ENCODE data around the gene TULP1. TPM values are rescaled to one million over a fixed set of nuclear protein-coding genes. Genes with fewer than 3 reads are reported as not detected.
A peak's percentile ranks its signal among the peaks of the same experiment; 100 is the strongest.

TULP1 gene
- total RNA-seq, 2 donors from 2014 or later = 0.27 TPM; not detected in 1

DNA sequence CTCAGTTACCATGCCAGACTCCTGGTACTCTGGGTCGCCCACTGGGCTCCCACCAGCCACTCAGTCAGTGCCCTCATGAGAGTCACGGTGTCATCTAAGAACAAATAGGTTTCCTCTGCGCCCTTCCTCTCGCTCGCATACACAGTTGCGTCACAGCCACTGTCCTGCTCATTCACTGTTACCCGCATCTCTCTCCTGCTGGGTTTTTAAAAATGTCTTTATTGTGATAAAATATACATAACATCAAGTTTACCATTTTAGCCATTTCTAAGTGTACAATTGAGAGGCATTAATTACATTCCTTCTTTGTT lies 19.8 kb downstream of the TULP1 start:
- H3K4me3 ChIP-seq = no peak overlapping the region
- H3K27ac ChIP-seq = peak overlapping the region; percentile 95 to 98
- peaks cover 46% of the 10 kb centered on the region for H3K4me1 ChIP-seq (replicated peaks)
- intact Hi-C loops (cut with DNase I) = no loop called here
- no peaks in the 10 kb centered on the region for H3K36me3 ChIP-seq
- WGBS = 58% methylated on average over 7 of the region's 7 CpGs
- H3K27me3 ChIP-seq (replicated peaks; ENCODE audit: insufficient read depth) = no peaks in the 10 kb centered on the region
- no peak for DNase-seq (ENCODE audit: low spot score)
- TF ChIP-seq POLR2AphosphoS5 (IDR thresholded peaks at IDR 0.05) (no peak), POLR2A (IDR thresholded peaks at IDR 0.05) (no peak)
- TF ChIP-seq, protein P1, sequence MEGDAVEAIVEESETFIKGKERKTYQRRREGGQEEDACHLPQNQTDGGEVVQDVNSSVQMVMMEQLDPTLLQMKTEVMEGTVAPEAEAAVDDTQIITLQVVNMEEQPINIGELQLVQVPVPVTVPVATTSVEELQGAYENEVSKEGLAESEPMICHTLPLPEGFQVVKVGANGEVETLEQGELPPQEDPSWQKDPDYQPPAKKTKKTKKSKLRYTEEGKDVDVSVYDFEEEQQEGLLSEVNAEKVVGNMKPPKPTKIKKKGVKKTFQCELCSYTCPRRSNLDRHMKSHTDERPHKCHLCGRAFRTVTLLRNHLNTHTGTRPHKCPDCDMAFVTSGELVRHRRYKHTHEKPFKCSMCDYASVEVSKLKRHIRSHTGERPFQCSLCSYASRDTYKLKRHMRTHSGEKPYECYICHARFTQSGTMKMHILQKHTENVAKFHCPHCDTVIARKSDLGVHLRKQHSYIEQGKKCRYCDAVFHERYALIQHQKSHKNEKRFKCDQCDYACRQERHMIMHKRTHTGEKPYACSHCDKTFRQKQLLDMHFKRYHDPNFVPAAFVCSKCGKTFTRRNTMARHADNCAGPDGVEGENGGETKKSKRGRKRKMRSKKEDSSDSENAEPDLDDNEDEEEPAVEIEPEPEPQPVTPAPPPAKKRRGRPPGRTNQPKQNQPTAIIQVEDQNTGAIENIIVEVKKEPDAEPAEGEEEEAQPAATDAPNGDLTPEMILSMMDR (IDR thresholded peaks at IDR 0.05) = no peak
- H3K9me3 ChIP-seq = no peaks in the 10 kb centered on the region

DNA sequence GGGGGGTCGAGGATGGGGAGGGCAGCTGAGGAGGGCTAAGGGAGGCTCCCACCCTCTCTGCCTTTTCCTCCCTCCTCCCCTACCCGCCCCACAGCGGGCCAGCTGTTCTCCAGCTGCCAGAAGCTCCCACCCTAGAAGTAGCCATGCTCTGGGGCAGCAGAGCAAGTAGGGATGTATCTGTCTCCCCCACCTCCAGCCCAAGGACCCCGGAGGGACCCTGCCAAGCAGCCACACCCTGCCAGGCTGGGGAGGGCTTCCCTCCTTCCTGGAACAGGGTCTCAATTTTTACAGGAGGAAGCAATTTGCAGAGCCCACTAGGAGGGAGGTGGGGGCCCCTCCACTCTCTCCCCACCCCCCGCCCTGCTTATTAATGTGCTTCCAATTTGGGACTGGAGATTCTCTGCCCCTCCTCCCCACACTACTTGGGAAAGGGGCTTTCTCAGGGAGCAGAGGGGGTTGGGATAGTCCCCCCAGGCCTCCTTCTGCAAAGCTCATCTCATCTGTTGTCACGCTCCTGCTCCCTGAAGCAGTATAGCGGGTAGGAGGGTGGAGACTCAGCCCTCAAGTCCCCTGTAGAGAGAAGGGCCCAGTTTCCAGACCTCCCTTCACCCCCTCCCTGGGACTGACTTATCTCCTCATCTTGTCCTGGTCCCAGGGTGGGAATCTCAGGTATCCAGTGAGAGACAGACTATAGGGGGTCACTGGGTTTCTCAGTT lies 20.3 kb downstream of the TULP1 start:
- TF ChIP-seq POLR2A (IDR thresholded peaks at IDR 0.05) = no peak
- no peak for TF ChIP-seq POLR2AphosphoS5 (IDR thresholded peaks at IDR 0.05)
- TF ChIP-seq, protein P1 (IDR thresholded peaks at IDR 0.05) = no peak
- H3K4me1 ChIP-seq (replicated peaks) = peaks cover 51% of the 10 kb centered on the region
- H3K9me3 ChIP-seq = no peaks in the 10 kb centered on the region
- H3K36me3 ChIP-seq = no peaks in the 10 kb centered on the region
- H3K27ac ChIP-seq = peak overlapping the region; percentile 95 to 98
- H3K27me3 ChIP-seq (replicated peaks; ENCODE audit: insufficient read depth) = no peaks in the 10 kb centered on the region
- 25% methylated on average over 7 of the region's 7 CpGs for WGBS
- DNase-seq (ENCODE audit: low spot score) = no peak
- intact Hi-C loops (cut with DNase I) = no loop called here
- H3K4me3 ChIP-seq = no peak overlapping the region

DNA sequence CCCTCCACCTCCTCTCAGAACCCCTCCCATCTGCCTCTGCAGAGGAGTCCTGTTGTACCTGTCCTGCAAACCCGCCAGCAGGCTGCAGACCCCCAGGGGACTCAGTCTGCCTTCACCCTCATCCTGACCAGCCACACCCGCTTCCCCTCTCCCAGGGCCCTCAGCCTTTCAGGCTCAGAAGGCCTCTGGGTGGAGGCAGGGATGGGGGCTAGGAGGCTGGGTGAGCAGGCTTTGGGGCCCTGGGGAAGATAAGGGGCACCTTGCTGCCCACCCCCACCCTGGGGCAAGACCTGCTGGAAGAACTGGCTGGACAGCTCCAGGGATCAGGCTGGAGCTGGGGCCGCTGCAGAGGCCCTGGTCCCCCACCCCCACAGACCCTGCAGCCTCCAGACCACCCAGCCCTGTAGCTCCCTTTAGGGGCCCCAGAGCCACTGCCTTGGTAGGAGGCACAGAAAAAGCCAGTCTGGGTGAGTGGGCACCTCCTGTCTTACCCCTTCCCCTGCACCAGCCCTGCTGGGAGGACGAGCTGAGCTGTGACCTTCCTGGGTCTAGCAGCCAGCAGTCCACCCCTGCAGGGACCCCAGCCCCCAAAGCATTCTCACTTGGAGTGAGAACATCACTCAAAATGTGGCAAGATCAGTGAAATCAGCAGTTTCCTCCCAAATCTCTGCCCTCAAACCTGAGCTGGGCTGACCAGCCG lies 21.0 kb downstream of the TULP1 start:
- 26% methylated on average over 5 of the region's 5 CpGs for WGBS
- Histone ChIP-seq H3K9me3 (no peaks in the 10 kb centered on the region), H3K36me3 (no peaks in the 10 kb centered on the region), H3K4me3 (no peak overlapping the region), H3K27ac (peak overlapping the region; percentile 95 to 98), H3K27me3 (replicated peaks; ENCODE audit: insufficient read depth) (no peaks in the 10 kb centered on the region), H3K4me1 (replicated peaks) (peaks cover 55% of the 10 kb centered on the region)
- no peak for DNase-seq (ENCODE audit: low spot score)
- intact Hi-C loops (cut with DNase I) = no loop called here
- TF ChIP-seq POLR2AphosphoS5 (IDR thresholded peaks at IDR 0.05) (no peak), POLR2A (IDR thresholded peaks at IDR 0.05) (no peak)
- TF ChIP-seq, protein P1 (IDR thresholded peaks at IDR 0.05) = no peak

DNA sequence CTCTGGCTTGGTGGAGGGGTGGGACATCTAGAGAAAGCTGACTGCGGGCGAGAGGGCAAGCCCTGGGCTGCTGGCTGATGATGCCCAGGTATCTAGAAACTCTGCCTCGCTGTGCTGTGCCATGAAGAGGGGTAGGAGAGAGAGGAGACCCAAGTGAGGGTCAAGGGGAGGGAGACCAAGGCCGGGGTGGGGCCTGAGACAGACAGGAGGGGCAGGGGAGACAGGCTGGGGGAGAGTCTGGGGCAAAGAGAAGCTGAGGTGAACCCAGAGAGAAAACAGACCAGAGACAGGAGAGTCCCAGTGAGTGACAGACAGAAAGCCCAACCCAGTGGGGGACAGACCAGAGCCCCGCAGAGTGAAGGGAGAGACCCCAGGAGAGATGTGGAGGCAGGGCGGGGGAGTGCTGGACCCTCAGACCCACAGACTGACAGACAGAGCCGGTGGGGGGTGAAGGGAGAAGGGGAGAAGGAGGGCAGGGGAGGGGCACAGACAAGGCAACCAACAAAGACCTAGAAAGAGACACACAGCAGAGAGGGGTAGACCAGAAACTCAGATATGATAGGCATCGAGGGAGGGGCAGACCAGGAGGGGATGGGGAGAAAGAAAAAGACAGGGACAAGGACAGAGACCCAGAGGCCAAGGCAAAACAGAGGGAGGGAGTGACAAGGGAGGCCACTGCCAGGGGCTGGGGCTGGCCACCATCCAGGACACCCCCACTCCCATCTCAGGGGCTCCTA lies 21.7 kb downstream of the TULP1 start:
- no peaks in the 10 kb centered on the region for H3K27me3 ChIP-seq (replicated peaks; ENCODE audit: insufficient read depth)
- H3K4me1 ChIP-seq (replicated peaks) = peaks cover 61% of the 10 kb centered on the region
- H3K9me3 ChIP-seq = no peaks in the 10 kb centered on the region
- 39% methylated on average over 8 of the region's 8 CpGs for WGBS
- no peaks in the 10 kb centered on the region for H3K36me3 ChIP-seq
- no peak for DNase-seq (ENCODE audit: low spot score)
- TF ChIP-seq, protein P1 (IDR thresholded peaks at IDR 0.05) = no peak
- TF ChIP-seq POLR2AphosphoS5 (IDR thresholded peaks at IDR 0.05) = no peak
- intact Hi-C loops (cut with DNase I) = no loop called here
- peak overlapping the region; percentile 95 to 98 for H3K27ac ChIP-seq
- H3K4me3 ChIP-seq = peak overlapping the region in 1 of 2 donors; percentile 4
